LNCaP clone FGC (cell line): ENCODE measurements around the gene COL18A1.

Experiments
- DNase-seq: peaks from one replicate; pipeline ENCODE4 v3.0.0-alpha.2; 2011; ENCODE audit warnings: low read depth
- H3K4me3 ChIP-seq: 2 replicates; pipeline ENCODE4 v1.5.1; 2011; ENCODE audit warnings: mild to moderate bottlenecking, low read depth, low read length, control low read depth
- CTCF ChIP-seq: IDR thresholded peaks from 2 replicates; pipeline ENCODE4 v1.5.1; 2012; ENCODE audit warnings: mild to moderate bottlenecking; ENCODE audit not compliant: control insufficient read depth, insufficient read depth; ENCODE audit errors: extremely low read depth

Gene COL18A1

GRCh38 chr21:45443595-45444181, 38.7 kb downstream of the COL18A1 start:
- no peak for DNase-seq
- no peak overlapping the region for H3K4me3 ChIP-seq
- peak; percentile 16; the same call in 1 of the 2 replicates for TF ChIP-seq CTCF

GRCh38 chr21:45444385-45444784, 39.4 kb downstream of the COL18A1 start:
- no peak for TF ChIP-seq CTCF
- no peak for DNase-seq
- H3K4me3 ChIP-seq = no peak overlapping the region

- no peak for TF ChIP-seq CTCF
- DNase-seq = no peak
- H3K4me3 ChIP-seq = no peak overlapping the region
Observed at GRCh38 chr21:45445369-45445768, 40.4 kb downstream of the COL18A1 start.

- H3K4me3 ChIP-seq = no peak overlapping the region
- no peak for DNase-seq
- no peak for TF ChIP-seq CTCF
Observed at GRCh38 chr21:45447821-45448220, 42.9 kb downstream of the COL18A1 start.

- no peak for TF ChIP-seq CTCF
- H3K4me3 ChIP-seq = no peak overlapping the region
- no peak for DNase-seq
Observed at GRCh38 chr21:45448283-45448809, 43.4 kb downstream of the COL18A1 start.

GRCh38 chr21:45448810-45449657, 44.1 kb downstream of the COL18A1 start:
- H3K4me3 ChIP-seq = no peak overlapping the region
- TF ChIP-seq CTCF = no peak
- no peak for DNase-seq
